Measurements from ENCODE around the gene SPATA13.

Gene SPATA13

DNA sequence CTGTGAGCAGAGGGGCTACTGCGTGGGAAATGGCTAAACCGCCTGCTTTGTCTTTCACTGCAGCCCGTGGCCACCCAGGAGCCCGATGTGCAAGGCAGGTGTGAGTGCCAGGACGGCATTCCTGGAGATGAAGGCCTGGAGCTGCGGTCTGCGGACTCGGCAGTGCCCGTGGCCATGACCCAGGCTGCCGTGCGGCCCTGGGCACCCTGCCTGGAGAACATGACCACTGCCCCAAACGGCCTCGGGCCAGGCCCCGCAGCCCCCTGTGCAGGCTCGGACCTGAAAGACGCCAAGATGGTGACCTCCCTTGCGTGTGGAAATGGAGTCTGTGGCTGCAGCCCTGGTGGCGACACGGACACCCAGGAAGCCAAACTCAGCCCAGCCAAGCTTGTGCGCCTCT is 62.2 kb downstream of the SPATA13 start:
- TF ChIP-seq, protein P1, sequence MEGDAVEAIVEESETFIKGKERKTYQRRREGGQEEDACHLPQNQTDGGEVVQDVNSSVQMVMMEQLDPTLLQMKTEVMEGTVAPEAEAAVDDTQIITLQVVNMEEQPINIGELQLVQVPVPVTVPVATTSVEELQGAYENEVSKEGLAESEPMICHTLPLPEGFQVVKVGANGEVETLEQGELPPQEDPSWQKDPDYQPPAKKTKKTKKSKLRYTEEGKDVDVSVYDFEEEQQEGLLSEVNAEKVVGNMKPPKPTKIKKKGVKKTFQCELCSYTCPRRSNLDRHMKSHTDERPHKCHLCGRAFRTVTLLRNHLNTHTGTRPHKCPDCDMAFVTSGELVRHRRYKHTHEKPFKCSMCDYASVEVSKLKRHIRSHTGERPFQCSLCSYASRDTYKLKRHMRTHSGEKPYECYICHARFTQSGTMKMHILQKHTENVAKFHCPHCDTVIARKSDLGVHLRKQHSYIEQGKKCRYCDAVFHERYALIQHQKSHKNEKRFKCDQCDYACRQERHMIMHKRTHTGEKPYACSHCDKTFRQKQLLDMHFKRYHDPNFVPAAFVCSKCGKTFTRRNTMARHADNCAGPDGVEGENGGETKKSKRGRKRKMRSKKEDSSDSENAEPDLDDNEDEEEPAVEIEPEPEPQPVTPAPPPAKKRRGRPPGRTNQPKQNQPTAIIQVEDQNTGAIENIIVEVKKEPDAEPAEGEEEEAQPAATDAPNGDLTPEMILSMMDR (IDR thresholded peaks at IDR 0.05; ENCODE audit: control insufficient read depth, insufficient read depth, low read depth, low read length, missing control alignments): no peak
- no peak overlapping the region for H3K4me3 ChIP-seq (ENCODE audit: control insufficient read depth, low read depth, low read length)
- DNase-seq (ENCODE audit: low read depth): no peak

DNA sequence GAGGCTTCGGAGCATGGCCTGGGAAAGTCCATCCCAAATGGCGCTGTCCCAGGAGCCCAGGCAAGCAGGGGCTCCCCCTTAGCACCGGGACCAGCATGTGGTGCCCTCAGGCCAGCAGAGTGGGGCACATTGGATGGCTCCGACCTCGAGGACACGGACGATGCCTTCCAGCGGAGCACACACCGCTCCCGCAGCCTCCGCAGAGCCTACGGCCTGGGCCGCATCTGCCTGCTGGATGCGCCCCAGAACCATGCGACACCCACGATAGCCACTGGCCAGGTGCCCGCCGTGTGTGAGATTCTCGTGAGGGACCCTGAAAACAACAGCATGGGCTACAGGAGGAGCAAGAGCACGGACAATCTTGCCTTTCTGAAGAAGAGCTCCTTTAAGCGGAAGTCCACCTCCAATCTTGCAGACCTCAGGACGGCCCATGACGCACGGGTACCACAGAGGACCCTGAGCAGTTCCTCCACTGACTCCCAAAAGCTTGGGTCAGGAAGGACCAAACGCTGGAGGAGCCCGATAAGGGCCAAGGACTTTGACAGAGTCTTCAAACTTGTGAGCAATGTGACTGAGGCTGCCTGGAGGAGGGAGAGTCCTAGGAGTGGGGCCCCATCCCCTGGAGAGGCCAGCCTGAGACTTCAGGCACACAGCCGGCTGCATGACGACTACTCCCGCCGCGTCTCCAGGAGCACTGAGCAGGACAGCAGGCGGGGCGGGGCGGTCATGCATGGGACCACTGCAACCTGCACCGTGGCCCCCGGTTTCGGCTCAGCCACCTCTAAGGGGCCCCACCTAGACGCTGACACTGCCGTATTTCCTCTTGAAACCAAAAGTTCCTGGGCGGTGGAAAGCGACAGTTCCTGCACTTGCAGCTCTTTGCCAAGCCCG is 63.1 kb downstream of the SPATA13 start:
- H3K4me3 ChIP-seq (ENCODE audit: control insufficient read depth, low read depth, low read length): no peak overlapping the region
- no peak for DNase-seq (ENCODE audit: low read depth)
- TF ChIP-seq, protein P1 (IDR thresholded peaks at IDR 0.05; ENCODE audit: control insufficient read depth, insufficient read depth, low read depth, low read length, missing control alignments): no peak

DNA sequence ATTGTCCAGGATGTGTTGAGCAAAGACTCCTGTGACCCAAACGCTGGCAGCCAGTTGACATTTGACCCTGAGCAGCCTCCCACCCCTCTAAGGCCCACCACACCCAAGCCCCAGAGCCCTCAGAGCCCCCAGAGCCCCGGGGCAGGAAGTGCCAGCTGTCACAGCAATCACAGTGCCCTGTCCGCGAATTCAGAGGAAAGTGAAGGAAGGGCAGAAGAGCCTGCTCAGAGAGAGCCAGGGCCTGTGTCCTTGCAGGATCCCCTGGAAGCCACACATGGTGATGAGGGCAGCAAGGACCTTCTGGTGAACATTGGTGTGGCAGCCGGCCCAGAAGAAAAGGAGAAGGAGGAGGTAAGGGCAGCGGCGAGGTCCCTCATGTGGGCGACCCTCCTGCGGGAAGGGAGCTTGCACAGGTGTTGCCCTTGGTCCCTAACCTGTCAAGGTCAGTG is 63.7 kb downstream of the SPATA13 start:
- no peak for DNase-seq (ENCODE audit: low read depth)
- no peak overlapping the region for H3K4me3 ChIP-seq (ENCODE audit: control insufficient read depth, low read depth, low read length)
- TF ChIP-seq, protein P1 (IDR thresholded peaks at IDR 0.05; ENCODE audit: control insufficient read depth, insufficient read depth, low read depth, low read length, missing control alignments): no peak

DNA sequence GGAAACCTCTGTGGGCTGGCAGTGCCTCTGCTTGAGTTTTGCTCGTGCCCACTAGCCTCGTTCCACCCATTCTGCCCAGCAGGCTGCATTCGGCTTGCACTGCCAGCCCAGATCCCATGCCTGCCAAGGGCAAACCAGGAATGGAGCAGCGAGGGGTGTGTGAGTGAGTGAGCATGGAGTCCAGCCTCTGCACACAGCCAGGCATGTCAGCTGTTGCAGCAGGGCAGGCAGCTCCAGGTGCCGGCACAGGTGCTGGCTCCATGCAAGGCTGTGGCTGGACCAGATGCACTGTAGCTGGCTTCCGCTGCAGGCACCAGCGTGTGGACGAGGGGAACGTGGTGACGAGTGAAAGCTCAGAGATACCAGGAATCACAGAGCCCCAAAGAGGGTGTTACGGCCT is 64.5 kb downstream of the SPATA13 start:
- TF ChIP-seq, protein P1 (IDR thresholded peaks at IDR 0.05; ENCODE audit: control insufficient read depth, insufficient read depth, low read depth, low read length, missing control alignments): no peak
- DNase-seq (ENCODE audit: low read depth): no peak
- H3K4me3 ChIP-seq (ENCODE audit: control insufficient read depth, low read depth, low read length): no peak overlapping the region

- DNase-seq (ENCODE audit: low read depth): no peak
- TF ChIP-seq, protein P1 (IDR thresholded peaks at IDR 0.05; ENCODE audit: control insufficient read depth, insufficient read depth, low read depth, low read length, missing control alignments): no peak
Observed at GRCh38 chr13:24225930-24226329, 65.4 kb downstream of the SPATA13 start.

DNA sequence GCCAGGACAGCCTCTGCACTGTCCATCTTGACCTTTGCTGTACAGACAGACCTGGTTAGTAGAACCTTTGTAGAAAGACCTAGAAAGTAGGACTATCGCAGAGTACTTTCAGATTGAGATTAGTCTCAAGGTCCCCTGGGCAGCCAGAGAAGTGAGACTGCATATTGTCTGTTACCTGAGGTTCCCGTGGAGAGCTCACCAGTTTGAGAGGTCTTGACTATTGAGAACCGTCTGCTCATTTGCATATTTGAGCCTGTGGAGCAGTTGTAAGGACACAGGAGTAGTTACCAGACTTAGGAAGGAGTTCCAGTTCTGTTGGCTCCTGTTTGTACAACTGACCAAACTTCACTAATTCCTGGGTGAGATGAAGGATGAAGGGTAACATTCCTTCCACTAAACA is 66.2 kb downstream of the SPATA13 start:
- TF ChIP-seq, protein P1 (IDR thresholded peaks at IDR 0.05; ENCODE audit: control insufficient read depth, insufficient read depth, low read depth, low read length, missing control alignments): no peak
- DNase-seq (ENCODE audit: low read depth): no peak
- H3K4me3 ChIP-seq (ENCODE audit: control insufficient read depth, low read depth, low read length): no peak overlapping the region

More at GRCh38 chr13:24225930-24226329, 65.4 kb downstream of the SPATA13 start:
- H3K4me3 ChIP-seq (ENCODE audit: control insufficient read depth, low read depth, low read length): no peak overlapping the region
